GM21619 (cell line): ENCODE data around the gene RASAL2.
"Not testable (repeated sequence)": the region's sequence is repeated elsewhere in the genome, so short reads cannot be mapped to it uniquely, and the experiment has no call there.

ENCODE experiments used
- ATAC-seq: cut with Tn5 transposase; IDR thresholded peaks from one replicate; pipeline ENCODE4 v1.9.1; 2021; ENCODE audit not compliant: unreplicated experiment

RASAL2 gene

DNA sequence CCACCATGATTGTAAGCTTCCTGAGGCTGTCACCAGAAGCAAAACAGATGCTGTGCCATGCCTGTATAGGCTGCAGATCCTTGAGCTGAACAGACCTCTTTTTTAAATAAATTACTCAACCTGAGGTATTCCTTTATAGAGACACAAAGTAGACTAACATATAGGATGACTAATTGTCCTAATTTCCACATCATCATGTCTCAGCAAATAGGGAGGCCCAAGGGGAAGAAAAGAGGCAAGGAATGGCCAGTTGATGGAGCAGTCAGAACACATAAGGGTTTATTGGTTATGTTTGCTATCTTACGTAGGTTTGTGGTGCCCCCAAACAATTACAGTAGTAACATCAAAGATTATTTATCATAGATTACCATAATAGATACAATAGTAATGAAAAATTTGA lies 126.2 kb downstream of the RASAL2 start:
- no peak for ATAC-seq

DNA sequence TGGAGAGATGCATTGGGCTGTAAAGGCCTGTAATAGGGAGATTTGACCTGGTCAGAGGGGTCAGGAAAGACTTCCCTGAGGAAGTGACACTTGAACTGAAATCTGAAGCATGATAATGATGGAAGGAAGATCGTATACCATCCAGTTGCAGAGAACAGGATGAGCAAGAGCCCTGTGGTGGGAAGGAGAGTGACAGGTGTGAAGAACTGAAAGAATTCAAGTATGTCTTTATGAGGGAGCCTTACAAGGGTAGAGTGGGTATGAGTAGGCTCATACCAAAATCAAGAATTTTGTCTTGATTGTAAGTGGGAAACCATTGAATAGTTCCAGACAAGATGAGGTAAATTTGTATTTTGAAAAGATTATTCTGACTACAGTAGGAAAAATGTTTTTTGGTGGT lies 129.4 kb downstream of the RASAL2 start:
- no peak for ATAC-seq

DNA sequence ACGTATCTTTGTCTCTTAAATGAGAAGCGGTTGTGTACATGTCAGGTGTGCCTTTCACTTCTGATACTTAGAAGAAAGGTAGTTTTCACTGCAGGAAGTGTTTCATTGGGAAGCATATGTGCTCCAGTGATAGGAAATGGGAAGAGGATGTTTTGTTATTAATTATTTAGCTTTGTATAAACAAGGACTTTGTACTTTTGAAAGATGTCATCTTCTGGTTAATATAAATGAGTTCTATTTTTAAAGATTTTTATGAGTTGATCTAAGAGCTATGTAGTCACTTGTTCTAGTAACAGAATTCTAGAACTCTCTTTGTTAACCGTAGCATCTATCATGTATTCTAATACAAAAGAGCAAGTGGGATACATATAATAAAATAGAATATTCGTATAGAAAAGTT lies 130.5 kb downstream of the RASAL2 start:
- ATAC-seq, result no peak

DNA sequence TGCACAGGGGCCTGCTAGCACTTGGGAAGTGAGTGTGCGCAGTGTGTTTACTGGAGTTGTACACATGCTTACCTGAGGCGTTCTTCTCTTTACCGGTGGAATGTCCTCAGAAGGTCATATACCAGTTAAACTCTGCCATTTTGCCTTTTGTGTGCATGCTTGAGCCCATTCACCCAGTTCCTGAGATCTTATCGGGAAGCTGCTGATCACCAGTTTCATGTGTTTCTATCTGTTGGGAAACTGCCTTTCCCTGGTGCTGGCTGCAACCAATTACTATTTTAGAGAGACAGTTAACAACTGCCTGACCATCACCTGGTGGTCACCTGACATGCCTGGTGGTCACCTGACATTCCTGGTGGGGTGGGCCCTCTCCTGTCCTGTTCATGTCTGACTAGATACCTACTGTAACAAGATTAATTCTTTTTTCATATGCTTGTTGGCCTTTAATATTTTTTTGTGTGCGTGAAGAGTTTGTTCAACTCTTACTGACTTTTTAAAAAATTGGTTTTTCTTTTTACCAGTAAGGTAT lies 137.0 kb downstream of the RASAL2 start:
- ATAC-seq, result no peak

DNA sequence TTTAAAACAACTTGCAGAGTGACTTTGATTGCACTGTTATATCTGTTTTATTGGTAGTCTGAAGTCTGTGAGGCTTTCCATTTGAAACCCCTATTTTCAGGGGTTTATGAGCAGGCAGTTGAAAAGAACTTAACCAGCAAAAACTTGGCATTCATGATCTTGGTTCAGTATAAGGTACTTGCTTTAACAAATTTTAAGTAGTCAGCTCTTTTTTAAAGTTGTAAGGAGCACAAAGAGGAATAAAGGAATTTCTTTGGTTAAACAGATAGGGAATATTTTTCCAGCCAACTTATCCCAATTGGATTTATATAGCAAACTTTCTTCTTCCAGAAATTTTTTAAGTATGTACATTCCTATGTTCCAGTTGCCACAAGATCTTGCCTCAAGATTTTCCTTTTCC lies 138.2 kb downstream of the RASAL2 start:
- ATAC-seq, result no peak

DNA sequence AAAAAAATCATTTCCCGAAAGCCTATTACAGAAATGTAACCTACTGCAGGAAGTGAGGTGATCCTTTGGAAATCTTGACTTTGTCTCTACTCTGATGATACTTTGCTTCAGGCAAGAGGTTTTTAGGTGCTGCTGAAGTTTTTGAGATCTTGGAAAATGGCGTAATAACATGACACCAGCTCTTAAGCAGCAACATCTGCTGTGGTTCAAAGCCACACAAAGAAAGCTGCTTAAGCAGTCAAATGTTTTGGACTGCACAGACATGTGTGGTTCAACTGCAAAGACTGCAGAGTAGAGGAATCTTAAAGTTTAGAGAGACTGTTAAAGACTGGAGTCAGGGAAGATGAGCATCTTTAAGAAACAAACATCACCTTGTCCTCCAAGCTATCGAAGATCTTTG lies 139.0 kb downstream of the RASAL2 start:
- ATAC-seq, result no peak

DNA sequence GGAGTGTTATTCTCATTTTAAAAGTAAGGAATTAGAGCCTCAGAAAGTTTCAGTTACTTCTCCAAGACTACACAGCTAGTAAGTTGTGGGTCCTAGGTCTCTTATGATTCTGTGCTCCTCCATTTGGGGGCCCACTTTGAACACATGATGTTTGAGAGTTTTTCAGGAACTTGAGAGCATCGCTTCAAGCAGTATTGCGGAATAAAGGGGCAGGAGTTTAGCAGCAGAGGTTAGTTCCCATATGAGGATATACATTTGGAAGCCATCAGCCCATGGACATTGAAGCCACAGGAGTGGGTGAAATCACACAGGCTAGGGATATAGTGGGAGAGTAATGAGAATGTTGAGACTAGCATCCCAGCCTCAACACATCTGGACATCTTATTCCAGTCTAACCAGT lies 143.2 kb downstream of the RASAL2 start:
- no peak for ATAC-seq

DNA sequence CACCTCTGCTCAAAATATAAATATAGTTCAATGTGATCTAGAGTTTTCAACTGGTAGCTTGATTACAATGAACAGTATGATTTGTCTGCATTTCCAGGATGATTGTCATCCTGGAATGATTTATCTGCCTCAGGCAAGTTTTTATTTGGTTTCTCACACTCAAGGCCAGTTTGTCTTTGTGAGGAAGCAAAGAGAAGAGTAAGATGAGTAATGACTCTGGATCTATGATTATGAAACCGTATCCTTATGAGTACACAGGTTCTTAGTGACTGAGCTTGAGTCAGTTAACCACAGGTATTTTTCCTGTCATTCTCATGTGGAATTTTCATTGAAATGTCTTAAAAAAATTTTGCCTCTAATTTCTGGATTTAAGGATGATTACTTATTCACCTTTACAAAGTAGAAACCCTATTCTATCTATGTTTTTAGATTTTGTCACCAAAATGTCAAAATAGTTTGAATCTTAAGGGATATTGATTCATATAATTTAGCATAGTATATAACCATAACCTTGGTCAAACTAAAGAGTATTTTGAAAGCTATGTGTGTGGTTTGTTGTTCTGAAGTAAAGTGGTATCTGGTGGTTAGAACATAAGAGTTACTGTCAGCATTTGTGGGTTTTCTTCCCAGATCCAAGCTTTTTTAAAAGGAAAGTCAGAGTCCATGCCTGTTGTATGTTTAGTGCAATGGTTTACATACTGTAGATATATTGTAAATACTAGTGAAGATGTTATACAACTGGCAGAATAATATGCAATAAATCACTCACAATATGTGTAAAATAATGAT lies 145.0 kb downstream of the RASAL2 start:
- no peak for ATAC-seq

DNA sequence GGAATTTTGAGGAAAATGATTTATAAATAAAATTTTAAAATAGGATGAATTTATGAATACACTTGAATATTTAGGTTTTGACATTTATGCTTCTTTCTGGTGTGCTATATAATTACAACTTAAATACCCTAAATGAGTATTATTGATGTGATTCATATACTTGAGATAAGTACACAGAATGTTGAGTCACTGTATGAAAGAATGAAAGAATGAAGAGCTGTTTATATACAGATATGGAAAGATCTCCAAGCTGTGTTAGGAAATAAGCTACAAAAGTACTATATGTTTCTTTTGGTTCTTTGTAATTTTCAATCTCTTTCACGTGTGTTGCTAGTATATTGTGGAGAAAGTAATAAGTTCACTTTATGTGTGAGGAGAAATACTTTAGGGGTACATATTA lies 147.2 kb downstream of the RASAL2 start:
- ATAC-seq, result no peak

DNA sequence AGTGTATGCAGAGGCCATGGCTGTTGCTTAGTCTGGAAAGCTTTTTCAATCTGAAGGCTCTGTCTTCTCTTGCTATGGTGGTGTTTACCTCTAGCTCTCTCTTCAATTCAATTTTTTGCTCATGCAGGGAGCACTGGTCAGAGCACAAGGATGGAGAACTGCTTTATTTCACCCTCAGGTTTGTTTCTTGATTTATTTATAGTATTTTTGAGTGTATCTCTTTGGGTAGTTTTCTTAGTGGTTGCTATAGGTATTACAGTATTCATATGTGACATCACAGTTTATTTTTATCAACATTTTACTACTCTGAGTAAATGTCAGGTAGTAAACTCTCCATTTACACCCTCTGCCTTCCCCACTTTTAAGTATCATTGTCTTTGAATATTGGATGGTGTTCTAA lies 147.9 kb downstream of the RASAL2 start:
- ATAC-seq, result no peak

DNA sequence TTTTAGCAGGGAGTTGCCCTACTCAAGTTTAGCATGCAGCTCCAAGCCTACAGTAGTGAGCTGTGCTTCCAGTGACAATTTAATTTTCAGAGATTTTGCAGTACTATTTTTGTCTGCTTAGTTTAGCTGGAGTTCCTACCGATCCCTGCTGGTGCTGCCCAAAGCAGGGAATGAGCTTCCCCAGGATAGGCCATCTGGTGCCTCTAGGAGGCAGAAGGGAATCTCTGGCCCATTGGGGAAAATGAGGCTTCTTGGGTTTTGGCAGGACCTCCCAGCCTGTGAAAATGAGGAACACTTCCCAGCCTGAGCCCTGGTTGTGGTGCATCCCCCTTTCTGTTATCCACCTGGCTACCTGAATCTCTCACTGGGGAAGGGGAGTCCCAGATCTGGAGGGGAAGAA lies 149.2 kb downstream of the RASAL2 start:
- ATAC-seq, result no peak

DNA sequence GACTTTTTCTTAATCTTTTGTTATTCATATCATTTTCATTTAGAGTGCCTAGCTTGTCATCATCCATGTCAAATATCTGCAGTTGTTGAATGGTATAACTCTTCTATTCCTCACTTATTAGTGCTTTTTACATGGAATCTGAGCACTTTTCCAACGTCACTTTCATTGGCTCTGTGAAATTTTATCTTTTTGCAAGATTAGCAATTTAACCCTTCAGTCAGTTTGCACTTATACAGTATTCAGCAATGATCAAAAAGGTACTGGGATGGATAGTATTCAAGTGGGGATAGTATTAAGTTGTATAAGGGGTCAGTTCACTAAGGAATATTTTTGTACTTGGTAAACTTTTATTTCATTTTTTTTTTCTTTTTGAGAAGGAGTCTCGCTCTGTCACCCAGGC lies 150.0 kb downstream of the RASAL2 start:
- no peak for ATAC-seq

DNA sequence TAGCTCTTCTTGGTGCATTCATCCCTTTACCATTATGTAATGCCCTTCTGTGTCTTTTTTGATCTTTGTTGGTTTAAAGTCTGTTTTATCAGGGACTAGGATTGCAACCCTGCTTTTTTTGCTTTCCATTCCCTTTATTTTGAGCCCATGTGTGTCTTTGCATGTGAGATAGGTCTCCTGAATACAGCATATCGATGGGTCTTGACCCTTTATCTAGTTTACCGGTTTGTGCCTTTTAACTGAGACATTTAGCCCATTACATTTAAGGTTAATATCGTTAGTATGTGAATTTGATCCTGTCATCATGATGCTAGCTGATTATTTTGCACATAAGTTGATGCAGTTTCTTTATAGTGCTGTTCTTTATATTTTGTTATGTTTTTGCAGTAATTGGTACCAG lies 154.4 kb downstream of the RASAL2 start:
- not testable (repeated sequence) for ATAC-seq

DNA sequence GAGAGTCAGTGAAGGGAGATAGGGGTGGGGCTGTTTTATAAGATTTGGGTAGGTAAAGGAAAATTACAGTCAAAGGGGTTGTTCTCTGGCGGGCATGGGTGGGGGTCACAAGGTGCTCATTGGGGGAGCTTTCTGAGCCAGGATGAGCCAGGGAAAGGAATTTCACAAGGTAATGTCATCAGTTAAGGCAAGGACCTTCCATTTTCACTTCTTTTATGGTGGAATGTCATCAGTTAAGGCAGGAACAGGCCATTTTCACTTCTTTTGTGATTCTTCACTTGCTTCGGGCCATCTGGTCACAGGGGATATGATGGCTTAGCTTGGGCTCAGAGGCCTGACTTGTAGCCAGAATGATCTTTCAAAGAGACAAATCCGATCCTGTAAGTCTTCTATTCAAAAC lies 159.7 kb downstream of the RASAL2 start:
- ATAC-seq, result not testable (repeated sequence)

DNA sequence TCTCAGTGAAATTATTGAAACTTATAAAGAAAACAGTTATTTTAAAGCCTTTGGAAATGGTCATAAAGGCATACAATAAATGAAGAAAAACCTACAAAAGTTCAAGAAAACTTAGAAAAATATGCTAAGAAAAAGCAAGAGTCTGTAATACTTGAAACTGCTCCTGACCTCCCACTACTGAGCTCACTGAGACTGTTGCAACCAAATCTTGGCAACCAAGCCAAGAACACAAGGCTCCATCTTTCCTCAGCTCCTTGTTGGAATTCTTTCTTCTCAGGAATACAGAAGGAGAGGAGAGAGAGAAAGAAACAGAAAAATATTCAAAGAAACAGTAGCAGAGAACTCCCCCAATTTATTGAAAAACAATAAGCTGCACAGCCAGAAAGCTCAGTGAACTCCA lies 160.5 kb downstream of the RASAL2 start:
- no peak for ATAC-seq

DNA sequence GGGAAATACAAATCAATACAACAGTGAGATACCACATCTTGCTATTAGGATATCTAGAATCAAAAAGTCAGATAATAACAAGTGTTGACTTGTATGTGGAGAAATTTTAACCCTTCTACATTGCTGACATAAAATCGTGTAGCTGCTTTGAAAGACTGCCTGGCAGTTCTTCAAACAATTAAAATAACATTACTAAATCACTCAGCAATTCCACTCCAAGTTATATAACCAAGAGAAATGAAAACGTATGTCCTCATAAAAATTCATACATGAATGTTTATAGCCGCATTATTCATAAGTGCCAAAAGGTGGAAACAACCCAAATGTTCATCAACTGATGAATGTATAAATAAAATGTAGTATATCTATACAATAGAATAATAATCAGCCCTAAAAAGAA lies 164.6 kb downstream of the RASAL2 start:
- no peak for ATAC-seq

DNA sequence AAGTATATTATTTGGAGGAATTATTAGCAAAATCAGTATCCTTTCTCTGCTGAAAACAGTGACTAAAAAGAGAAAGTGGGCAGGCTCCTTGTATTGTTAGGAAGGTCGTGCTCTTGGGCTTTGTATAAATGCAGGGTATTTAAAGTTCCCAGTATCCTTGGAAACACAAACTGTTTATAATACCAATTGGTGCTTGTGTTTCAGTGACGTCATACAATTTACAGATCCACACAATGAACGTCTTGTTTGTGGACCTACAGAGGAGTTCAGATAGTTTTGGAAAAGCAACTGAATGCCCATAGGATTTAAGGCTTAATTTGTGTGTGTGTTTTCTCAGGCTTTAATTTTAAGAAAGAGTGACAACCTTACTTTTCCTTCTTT lies 168.2 kb downstream of the RASAL2 start:
- no peak for ATAC-seq

DNA sequence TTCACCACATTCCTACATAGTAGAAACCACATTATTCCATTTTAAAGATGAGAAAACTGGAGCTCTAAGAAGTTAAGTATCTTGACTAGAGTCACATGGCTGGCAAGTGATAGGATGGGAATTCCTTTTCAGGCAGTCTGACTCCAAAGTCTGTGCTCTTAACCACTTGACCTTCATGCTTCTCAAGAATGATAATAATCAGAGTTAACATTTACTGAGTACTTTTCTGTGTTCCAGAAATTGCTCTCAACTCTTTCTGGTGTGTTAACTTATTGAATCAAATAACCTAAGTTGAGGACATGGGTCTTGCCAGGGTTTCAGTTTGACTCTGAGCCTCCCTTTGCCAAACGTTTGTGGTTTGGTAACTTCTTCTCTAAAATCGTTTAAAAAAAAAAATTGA lies 169.4 kb downstream of the RASAL2 start:
- no peak for ATAC-seq

DNA sequence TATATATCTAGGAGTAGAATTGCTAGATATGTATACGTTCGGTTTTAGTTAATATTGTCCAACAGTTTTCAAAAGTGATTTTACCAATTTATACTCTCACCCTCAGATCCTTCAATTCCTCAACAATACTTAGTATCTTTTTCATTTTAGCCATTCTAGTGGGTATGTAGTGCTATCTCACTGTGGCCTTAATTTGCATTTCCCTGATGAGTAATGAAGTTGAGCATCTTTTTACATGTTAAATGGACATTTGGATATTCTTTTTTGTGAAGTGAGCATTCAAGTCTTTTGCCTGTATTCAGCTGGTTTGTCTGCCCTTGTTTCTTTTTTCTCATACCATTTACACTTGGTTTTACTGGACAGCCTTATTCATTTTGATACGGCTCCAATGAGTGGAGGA lies 172.2 kb downstream of the RASAL2 start:
- no peak for ATAC-seq

DNA sequence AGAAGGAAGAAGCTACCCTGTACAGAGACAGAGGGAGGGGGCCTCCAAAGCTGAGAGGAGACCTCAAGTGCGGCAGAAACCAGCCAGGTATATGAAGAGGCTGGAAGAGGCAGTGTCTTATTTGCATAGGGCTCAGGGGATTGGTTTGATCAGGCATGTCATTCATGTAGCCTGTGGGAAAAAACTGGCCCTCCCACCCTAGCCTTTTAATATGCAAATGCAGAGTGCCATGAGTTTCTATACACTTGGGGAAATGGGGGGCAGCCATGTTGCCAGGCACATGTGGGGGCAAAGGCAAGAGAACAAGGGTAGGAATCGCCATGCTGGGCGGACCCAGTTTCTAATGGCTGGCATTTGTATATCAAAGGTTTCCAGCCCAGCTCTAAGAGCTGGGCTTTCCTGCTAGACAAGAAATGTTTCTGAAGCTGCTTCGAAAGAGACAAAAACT lies 172.7 kb downstream of the RASAL2 start:
- no peak for ATAC-seq

DNA sequence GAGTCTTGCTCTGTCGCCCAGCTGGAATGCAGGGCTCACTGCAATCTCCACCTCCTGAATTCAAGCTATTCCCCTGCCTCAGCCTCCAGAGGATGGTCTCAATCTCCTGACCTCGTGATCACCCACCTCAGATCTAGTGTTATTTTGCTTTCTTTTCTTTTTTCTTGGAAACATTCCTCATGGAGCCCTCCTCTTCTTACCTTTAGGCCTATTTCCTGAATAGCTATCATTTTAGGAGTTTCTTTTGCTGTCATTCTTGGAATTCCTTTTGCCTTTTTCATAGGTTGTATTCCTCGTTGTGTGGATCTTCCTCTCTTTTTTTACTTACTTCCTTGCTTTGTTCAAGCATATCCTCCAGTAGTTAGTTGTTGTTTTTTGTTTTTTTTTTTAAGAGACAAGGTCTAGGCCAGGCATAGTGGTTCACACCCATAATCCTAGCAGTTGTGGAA lies 173.8 kb downstream of the RASAL2 start:
- ATAC-seq, result no peak

DNA sequence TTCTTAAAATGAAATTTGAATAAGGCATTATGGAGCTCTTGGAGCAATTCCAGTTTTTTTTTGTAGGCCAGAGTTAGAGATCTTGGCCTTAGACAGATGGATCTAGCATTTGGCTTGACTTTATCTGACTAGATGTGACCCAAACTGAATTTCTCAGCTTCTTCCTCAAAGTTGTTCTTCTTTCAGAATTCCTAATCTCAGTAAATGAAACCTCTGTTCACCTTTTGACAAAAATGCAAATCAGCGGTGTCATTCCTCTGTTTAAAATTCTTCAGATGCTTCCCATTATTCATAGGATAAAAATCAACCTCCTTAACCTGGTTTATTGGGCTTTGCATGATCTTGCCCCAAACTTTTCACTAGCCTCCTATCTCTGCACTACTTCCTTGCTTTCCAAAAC lies 177.6 kb downstream of the RASAL2 start:
- ATAC-seq, result no peak
